ENCODE data around the gene CORO1A.
A peak's percentile ranks its signal among the peaks of the same experiment; 100 is the strongest.
"Not testable (repeated sequence)": the region's sequence is repeated elsewhere in the genome, so short reads cannot be mapped to it uniquely, and the experiment has no call there.

CORO1A gene

GRCh38 chr16:30183233-30184095, at the start of gene CORO1A:
CORO1A (plus strand) TSS chr16:30183602; CDS start chr16:30185210, 1,608 bp downstream.
- peak; percentile 92 for DNase-seq

DNA sequence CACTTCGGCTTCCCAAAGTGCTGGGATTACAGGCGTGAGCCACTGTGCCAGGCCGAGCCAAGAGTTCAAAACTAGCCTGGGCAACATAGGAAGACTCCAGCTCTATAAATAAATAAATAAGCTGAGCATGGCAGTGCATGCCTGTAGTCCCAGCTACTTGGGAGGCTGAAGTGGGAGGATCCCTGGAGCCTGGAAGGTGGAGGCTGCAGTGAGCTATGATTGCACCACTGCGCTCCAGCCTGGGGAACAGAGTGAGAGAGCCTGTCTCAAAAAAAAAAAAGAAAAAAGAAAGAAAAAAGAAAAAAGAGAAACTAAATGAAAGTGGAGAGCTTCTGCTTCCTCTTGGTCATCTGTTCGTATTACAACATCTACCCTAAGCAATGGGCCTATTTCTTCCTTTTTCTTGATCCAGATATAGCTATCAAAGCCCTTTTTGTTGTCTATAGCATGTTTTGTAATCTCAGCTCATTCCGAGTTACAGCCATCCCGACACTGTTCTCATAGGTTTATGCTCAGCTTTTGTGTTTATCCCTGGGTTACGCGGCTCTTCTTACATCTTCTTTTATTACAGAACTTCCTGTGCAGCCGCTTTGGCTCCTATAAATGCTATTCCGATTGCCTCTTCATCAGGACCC, 46.3 kb upstream of the CORO1A start:
- no peak for DNase-seq

- no peak for DNase-seq
Observed at GRCh38 chr16:30137897-30138296, 45.5 kb upstream of the CORO1A start.

- DNase-seq, result no peak
Observed at GRCh38 chr16:30139583-30140481, 43.6 kb upstream of the CORO1A start.

GRCh38 chr16:30141750-30142149, 41.7 kb upstream of the CORO1A start:
- DNase-seq, result no peak

- no peak for DNase-seq
Observed at GRCh38 chr16:30142672-30143346, 40.6 kb upstream of the CORO1A start.

- DNase-seq, result no peak
Observed at GRCh38 chr16:30143347-30143702, 40.1 kb upstream of the CORO1A start.

DNA sequence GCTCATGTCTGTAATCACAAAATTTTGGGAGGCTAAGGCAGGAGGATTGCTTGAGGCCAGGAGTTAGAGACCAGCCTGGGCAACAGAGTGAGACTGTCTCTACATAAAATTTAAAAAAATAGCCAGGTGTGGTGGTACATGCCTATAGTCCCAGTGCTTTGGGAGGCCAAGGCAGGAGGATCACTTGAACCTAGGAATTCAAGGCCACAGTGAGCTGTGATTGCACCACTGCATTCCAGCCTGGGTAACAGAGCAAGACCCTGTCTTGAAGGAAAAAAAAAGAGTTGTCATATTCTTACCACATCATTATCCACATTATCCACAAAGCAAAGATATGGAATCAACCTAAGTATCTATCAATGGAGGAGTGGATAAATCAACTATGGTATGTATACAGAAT, 39.4 kb upstream of the CORO1A start:
- no peak for DNase-seq

DNA sequence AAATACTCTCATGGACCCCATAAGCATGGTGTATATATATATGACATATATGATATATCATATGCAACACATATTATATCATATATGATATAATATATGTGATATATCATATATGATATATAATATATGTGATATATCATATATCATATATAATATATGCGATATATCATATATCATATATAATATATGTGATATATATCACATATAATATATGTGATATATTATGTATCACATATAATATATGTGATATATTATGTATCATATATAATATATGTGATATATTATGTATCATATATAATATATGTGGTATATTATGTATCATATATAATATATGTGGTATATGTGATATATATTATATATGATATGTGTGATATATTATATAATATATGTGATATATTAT, 38.5 kb upstream of the CORO1A start:
- DNase-seq, result no peak

- no peak for DNase-seq
Observed at GRCh38 chr16:30145657-30146056, 37.7 kb upstream of the CORO1A start.

DNA sequence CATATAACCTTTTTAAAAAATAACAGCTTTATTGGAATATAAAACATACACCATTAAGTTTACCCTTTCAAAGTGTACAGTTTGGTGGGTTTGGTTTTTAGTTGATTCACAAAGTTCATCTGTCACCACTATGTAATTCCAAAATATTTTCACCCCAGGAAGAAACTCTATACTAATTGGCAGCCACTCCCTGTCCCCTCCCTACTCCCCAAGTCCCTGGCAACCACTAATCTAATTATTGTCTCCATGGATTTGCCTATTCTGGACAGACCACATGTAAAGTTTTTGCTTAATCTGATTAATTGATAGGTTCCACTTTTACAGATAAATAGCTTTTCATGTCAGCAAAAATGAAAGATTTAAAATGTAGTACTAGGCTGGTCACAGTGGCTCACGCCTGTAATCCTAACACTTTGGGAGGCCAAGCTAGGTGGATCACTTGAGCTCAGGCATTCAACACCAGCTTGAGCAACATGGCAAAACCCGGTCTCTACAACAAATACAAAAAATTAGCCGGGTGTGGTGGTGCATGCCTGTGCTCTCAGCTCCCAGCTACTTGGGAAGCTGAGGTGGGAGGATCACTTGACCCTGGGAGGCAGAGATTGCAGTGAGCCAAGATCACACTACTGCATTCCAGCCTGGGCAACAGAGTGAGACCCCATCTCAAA, 35.4 kb upstream of the CORO1A start:
- DNase-seq, result no peak

GRCh38 chr16:30149250-30149930, 34.0 kb upstream of the CORO1A start:
- no peak for DNase-seq

DNA sequence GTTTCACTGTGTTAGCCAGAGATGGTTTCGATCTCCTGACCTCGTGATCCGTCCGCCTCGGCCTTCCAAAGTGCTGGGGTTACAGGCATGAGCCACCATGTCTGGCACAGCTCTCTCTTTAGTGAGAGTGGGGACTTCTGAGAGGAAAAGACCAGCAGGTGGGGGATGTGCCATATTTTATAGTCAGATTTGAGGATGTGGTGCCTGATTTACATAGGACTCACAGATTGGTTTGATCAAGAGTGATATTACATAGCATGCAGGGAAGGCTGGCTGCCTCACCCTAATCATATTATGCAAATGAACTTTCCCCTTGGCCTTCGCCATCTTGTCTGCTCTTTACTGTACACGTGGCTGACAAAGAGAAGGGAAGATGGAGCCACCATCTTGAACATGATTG, 32.3 kb upstream of the CORO1A start:
- DNase-seq, result no peak

GRCh38 chr16:30152517-30152916, 30.9 kb upstream of the CORO1A start:
- no peak for DNase-seq

DNA sequence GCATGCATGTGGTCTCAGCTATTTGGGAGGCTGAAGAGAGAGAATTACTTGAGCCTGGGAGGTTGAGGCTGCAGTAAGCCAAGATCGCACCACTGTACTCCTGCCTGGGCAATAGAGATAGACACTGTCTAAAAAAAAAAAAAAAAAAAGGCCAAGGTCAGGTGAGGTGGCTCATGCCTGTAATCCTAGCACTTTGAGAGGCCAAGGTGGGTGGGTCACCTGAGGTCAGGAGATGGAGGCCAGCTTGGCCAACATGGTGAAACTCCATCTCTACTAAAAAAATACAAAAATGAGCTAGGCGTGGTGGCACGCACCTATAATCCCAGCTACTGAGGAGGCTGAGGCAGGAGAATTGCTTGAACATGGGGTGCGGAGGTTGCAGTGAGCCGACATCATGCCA, 28.2 kb upstream of the CORO1A start:
- no peak for DNase-seq

DNA sequence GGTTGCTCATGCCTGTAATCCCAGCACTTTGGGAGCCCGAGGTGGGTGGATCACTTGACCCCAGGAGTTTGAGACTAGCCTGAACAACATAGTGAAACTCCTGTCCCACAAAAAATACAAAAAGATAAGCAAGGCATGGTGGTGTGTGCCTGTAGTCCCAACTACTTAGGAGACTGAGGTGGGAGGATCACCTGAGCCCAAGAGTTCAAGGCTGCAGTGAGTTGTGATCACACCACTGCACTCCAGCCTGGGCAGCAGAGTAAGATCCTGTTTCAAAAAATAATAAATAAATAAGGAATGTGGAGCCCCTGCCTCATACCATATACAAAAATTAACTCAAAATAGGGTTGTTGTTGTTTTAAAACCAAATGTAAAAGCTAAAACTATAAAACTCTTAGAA, 26.2 kb upstream of the CORO1A start:
- no peak for DNase-seq

DNA sequence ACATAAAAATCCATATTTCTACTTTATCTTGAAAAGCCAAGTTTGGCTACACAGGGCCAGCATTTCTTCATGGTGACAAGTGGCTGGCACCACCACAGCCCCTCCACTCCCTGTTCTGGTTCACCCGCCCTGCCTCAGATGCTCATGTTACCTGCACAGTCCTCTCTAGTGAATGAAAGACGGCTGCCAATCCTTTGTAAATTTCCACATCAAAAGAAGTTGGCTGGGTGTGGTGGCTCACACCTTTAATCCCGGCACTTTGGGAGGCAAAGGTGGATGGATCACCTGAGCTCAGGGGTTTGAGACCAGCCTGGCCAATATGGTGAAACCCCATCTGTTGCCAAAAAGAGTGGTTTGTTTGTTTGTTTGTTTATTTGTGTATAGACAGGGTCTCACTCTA, 19.9 kb upstream of the CORO1A start:
- DNase-seq, result no peak

- no peak for DNase-seq
Observed at GRCh38 chr16:30166202-30166902, 17.1 kb upstream of the CORO1A start.

GRCh38 chr16:30168746-30169145, 14.7 kb upstream of the CORO1A start:
- not testable (repeated sequence) for DNase-seq

GRCh38 chr16:30169416-30169815, 14.0 kb upstream of the CORO1A start:
- not testable (repeated sequence) for DNase-seq

- not testable (repeated sequence) for DNase-seq
Observed at GRCh38 chr16:30170145-30170544, 13.3 kb upstream of the CORO1A start.

Data from eye (tissue), 1 donor.